ENCODE measurements around the gene ZBTB7C.
A peak's percentile ranks its signal among the peaks of the same experiment; 100 is the strongest.

The ZBTB7C gene

DNA sequence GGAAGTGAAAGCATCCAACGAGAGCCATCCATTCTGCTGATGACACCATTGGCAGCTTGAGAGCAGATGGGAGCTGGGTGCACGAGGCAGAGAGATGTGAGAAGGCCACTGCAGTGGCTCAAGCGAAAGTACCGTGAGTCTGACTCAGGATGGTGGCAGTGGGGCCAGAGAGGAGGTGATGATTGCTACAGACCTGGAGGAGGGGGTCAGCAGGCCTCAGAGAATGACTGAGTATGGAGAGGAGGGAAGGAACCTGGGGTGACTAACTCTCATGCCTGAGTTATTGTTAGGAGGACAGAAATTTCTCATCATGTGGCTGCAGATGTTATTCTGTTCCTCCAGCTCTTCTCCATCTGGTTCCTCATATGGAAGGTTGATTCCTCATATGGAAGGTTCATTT lies 8.8 kb upstream of the ZBTB7C start:
- no peak for DNase-seq

DNA sequence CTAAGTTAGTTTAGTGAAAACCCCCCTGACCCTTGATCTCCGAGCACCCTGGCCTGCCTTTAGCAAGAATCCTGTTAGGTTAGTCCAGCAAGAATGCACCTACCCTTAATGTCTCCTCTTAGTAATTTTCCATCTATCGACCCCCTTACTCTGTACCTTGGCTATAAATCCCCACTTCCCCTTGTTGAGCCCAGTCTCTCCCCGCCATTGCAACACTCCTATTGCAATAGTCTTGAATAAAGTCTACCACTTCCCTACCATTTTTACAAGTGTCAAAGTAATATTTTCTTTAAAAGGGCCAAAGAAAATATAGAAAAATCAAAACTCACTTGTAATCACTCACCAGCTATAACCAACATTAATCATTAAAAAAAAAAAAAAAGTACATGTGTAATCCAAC lies 4.2 kb upstream of the ZBTB7C start:
- DNase-seq, result no peak

DNA sequence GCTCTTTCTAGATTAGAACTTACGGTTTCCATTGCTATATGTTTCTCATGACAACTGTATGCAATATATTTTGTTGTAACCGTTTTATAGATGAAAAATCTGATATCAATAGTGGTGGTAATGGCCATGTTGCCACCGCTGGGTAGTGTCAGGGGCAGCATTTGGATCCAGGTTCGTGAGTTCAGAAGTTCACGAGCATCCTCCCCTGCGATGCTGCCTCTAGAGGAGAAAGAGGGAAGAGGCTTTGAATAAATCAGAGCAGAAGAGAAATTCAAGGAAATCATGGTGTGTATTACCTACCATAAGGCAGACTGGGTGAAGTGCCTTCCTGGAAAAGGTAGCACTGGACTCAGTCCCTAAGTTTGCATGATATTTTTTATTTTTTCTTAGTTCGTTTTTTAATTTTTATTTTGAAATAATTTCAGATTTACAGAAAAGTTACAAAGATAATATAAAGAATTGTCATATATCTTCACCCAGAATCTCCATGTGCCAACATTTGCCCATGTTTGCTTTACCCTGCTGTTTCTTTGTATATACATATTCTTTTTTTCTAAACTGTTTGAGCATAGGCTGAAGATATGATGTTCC lies 3.3 kb upstream of the ZBTB7C start:
- DNase-seq, result peak; percentile 48 to 73

DNA sequence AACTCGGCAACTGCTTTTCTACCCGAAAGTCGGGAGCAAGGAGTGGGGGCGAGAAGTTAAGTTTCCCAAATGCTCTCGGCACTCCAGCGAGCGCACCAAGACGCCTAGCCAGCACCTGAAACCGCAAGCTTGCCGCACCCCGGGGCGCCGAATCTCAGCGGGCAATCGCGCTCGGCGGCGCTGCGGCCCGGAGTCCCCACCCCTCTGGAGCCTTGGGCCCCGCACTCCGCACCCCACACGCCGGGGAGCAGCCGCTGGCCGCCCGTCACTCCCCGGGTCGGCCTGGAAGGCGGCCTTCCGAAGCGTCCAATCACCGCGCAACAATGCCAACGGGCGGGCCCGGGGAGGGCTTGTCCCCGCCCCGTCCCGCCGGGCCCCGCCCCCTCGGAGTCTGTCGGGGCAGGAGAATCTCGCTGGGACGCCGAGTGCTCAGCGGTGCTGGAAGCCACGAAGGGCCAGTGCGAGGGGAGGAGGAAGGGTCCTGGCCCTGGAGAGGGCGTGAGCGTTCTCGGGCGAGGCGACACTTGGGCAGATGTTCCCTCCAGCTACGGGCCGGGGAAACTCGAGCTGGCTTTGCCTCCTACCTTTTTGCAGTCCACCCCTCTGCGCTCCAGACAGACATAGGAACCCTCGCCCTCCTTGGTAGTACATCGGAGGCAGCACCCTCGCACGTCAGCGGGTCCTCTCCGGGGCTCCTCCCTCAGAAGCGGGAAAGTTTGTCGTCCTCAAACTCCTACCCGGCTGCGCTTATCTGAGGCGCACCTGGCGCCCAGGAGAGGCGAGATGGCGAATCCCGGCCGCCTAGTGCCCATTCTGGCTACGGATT lies 1.1 kb upstream of the ZBTB7C start:
- DNase-seq, result peak; percentile 92 to 93

DNA sequence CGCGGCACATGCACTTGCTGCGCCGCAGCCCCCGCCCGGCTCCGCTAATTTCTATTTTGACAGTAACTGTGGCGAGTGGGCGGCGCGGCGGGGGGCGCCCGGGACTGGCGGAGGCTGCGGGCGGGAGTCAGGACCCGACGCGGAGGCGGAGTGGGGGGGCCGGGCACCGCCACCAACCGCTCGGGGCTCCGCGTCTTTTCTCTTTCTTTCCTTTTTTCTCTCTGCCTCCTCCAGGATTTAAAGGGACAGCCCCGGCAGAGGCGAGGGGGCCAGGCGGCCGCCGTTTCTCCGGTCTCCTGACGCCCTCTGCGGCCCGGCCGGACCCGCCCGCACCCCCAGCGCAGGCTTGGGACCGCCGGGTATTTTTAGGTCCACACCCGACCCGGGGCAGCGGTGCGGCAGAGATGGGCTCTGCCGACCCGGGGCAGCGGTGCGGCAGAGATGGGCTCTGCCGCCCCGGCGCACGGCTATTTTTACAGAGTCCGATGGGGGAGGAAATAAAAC lies 460 bp upstream of the ZBTB7C start:
- DNase-seq, result peak in 1 of 2 experiments; percentile 35

DNA sequence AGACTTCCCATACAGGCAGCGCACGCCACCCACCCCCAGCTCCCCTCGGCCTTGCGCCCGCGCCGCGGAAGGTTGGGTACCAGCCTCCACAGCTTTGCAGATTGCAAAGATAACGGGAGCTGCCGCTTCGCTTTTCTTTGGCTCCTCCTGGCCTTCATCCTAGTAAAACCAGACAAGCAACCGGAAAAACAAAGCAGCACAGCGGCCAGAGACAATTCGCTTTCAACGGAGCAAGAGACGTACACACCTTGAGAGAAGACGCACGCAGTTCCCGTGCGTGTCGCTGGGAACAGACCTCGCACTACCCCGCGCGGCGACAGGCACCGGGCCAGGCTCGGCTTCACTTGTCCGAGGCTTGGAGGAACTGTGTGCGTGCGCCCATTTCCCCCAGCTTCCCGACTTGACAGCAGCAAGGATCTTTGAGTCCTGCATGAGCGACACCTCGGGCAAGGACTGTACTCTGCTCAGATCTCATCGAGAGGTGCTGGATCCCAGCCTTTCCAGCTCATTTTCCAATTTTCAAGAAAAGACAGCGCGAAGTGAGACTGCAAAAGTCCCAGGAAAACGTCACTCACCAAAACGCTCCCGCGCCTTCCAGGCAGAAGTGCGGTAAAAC lies 964 bp downstream of the ZBTB7C start:
- peak in 1 of 2 experiments; percentile 28 for DNase-seq

DNA sequence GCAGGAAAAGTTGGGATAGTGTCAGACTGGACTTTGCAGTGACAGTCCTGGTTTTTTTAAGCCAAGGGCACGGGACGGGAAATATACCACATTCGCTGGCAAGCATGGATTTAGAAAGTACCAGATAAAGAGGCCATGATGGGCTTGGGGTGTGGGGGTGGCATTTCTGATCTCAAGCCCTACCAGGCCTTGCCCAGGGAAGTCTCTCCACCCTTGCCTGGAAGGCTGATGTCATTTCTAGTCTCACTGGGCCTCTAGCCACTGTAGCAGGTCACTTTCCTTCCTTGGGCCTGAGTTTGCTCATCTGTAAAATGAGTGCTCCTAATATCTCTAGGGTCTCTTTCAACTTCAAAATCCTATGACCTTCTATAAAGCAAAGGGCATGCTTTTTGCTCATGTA lies 1.8 kb downstream of the ZBTB7C start:
- DNase-seq, result no peak

DNA sequence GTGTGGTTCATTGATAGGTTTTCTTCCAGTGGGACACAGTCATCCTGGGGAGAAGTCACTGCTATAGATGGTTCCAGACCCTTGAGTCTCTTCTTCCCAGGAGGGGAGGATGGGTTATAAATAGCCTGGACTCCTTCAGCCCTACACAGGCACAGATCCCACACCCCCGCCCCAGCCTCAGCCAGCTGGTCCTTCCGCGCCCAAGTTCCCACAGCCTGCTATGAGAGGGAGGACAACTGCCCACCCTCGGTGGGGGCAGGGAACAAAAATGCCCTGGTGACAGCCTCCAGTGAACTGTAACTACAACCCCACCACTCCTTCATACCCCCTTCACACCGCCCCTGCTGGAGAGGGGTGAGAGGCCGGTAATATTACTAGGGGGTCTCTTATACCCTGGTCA lies 3.2 kb downstream of the ZBTB7C start:
- DNase-seq, result no peak

DNA sequence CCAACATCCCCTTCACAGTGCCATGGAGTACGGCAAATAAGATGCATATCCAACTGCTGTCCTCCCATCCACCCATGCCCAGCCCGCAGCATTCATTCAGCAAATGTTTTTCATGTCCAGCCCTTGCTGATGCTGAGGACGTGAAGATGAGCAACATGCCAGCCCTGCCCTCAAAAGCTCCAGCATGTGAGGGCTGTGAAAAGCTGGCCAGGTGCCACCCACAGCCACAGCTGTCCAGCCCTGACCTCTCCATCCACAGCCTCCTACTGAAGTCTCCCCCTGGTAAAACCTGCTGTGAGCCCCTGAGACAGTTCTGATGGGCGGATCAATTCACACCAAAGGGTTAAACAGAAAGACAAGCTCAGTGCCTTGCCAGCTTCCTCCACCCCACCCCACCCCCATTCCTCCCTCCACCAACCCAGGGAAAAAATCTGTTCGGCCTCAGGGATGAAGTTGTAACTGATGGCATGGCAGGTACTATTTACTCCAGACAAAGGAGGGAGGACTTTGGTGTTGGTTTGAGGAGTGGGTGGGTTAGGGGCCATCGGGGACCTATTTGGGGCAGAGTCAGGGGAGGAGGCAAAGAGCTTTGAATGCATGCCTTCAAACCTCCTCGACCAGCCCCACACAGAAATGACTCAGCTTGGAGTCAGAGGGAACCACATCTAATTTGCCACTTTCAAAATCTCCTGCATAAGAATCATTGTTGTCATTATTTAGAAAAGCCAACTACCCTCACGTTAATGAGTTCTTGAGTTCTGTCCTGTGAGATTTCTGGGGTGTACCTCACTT lies 4.3 kb downstream of the ZBTB7C start:
- peak in 1 of 2 experiments; percentile 35 for DNase-seq

DNA sequence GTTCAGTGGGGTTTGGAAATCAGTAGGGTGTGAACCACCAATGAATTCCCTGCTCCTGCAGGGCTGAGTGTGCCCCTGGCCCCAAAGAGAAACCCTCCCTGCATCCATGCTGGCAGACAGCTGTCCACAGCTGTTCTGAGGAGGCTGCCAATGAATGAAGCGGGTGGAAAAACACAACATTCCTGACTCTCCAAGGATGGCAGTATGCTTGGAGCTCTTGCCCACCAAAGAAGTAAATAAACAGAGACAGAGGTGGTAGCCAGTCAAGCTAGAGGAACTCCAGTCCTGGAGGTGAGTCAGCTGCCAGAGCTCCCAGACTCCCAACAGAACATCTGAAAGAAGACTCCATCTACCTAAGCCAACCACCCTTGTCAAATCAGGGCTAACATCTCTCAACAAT lies 6.2 kb downstream of the ZBTB7C start:
- DNase-seq, result no peak

DNA sequence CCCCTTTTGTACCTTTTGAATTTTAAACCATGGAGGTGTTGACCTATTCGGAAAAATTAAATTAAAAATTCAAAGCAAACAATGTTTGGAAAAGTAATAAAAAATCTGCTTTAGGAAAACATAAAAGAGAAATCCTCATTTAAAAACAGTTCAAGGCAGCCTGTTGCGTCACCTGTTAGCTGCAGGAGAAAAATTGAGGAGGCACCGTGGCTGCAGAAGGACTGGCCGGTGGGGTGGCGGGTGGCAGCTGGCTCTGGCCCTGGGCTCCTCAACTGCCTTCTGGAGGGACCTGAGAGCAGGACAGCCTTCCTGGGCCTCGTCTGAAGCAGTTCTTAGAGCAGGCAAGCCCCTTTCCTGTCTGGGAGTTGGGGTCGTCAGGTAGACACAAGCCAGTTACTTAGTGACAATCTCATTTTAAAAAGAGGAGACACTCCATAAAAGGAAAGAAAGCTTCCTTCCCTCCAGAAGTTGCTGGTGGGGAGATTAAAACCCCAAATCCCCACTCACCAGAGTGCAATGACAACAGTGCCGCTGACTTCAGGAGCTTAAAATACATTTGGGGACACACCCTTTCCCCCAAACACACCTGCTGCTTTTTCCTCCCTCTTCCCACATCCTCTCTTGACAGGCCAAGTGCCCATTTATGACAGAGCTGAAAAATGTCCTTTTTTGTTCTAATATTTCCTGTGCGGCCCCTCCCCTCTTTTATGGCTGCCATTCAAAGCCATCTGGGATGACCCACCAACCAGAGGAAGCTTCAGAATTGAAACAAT lies 9.7 kb downstream of the ZBTB7C start:
- no peak for DNase-seq

DNA sequence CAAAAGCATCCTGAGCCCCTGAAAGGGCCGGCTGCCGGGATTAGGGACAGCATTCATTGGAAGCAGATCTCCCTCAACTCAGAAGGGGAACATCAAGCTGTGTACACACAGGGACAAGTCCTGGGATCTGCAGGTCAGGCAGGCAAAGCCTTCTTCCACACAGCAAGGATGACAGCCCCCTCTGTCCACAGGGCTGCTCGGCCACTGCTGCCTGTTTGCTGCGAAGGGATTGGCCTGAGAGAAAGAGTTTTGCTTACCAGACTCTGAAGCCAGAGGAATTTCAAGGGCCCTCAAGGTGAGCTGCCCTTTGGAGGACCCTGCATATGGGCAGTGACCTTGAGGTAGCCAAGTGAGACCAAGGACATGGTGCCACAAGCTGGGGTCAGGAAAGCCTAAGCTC lies 11.1 kb downstream of the ZBTB7C start:
- no peak for DNase-seq

DNA sequence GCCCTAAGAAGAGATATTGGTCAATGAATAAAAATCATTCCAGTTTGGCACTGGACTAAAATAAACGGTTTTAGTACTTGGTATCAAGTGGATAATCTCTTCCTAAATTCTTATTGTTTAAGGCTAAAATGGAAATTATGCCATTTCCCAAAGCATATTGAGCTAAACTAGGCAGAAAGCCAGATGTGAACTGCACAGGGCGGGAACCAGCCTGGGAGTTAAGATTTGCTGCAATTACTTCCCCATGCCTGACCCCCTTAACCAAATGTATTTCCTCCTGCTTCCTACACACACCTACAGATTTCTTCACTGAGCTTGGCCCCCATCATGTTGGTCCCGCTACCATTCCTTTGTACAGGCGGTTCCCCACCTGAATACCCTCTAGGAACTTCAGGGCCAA lies 12.2 kb downstream of the ZBTB7C start:
- no peak for DNase-seq

DNA sequence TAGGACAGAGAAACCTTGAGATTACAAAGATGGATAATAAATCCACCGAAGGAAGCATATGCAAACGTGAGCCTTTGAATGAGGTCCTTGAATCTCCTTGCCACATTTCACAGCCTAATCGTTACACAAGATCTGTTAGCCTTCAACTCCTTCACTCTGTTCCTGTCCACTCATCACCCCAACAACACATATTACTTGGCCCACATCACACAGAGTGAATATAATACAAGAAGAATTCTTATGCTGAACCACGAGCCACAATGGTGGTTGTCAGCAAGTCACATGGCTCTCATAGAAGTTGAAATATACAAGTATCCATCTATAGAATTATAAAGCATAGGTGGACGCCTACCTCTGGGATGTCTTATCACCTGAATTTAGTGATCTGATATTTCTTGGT lies 12.6 kb downstream of the ZBTB7C start:
- no peak for DNase-seq

DNA sequence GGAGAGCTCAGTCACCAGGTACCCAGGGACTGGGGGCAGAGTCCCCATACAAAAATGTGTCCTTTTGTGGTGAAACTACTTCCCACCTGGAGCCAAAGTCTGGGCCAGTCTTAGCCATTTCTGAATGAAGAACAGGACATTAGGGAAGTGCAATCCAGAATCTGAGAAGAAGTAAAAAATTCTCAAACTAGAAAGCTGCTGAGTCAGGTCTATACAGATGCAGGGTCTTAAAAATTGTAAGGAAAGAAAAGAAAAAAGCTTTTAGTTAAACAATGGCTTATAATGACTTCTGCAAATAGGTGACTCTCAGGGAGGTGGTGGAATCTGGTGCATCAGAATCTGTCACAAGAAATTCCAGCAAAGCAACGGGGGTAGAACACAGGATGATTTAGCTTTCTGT lies 13.5 kb downstream of the ZBTB7C start:
- no peak for DNase-seq

DNA sequence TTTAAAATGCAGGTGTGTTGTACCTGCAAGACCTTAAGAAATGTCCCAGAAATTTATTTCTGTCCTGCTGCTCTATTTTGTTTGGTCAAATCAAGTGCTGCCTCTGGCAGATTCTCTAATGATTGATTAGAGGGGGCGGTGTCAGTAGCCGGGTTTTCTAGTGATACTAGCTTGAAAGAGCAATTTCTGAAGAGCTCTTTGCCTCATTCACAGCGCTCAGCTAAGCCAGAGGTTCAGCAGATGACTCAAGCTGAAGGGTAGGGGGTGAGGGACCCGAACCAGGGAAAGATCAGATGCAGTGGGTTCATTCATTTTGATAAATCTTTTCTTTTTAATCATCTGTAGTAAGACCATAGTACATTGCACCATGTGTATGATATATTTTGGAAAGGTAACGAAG lies 15.0 kb downstream of the ZBTB7C start:
- DNase-seq, result no peak

DNA sequence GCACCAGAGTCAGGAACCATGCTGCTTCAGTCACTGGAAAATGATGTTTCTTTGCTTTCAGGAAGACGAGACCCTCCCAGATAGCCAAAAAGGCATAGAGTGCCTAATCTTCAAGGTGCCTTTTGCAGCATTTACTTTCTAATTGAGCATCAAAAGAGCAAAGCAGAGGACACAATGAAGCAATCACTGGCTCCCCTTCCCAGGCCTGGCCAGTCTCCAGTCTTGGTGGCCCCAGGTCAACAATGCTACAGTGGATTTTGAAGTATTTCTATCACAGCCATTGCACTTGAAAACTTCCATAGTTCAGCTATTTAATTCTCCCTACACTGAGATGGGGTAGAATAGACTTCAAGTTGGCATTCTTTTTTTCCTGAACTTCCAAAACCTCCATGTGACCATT lies 15.4 kb downstream of the ZBTB7C start:
- no peak for DNase-seq

DNA sequence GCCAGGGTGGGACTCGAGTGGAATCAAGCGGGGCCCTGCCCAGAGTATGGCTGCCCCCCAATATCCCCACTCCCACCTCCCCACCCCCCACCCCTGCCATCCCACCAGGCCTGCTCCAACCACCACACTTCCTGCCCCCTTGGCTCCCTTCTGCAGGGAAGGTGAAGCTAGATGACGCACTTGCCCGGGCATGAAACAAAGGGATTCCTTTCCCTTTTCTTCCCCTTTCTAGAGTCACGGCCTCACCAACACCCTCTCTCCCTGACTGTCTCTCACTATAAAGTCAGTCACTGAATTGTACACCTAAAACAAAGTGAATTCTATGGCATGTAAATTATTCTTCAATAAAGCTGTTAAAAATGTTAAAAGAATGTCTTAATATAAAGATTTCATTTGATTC lies 16.0 kb downstream of the ZBTB7C start:
- no peak for DNase-seq

DNA sequence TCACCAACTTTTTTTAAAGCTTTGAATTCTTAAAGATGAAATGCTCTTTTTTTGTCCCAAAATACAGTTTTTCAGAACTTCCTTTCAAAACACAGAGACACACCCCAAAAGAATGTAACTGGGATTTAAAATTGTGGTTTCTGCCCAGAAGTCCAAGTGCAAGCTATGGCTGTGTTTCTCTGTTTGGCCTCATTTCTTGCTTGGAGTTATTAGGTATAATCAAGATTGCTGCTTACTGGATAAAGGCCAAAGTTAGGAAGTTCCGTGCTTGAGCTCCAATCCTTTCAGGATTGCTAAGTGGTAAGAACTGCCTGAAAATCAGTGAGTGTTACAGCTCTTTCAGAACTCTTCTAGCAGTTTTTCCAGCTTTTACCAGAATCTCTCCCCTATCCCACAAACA lies 16.9 kb downstream of the ZBTB7C start:
- no peak for DNase-seq

DNA sequence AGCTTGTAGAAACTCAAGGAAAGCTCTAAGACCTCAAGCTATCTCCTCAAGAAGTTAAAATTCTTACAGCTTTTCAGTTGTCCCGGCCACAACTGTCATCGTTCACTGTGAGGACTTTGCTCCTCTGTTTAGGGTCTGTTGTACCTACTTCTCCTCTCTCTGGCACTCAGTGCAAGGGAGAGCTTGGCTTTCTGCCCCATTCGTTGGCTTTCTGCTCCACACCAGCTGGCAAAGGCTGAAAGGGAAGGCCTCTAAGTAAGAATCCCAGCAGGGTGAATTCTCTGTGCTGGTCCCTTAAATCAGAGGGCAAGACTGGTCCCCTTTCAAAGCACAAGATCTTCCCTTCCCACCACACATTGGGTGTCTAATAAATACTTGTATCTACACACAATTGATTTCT lies 17.3 kb downstream of the ZBTB7C start:
- no peak for DNase-seq

DNA sequence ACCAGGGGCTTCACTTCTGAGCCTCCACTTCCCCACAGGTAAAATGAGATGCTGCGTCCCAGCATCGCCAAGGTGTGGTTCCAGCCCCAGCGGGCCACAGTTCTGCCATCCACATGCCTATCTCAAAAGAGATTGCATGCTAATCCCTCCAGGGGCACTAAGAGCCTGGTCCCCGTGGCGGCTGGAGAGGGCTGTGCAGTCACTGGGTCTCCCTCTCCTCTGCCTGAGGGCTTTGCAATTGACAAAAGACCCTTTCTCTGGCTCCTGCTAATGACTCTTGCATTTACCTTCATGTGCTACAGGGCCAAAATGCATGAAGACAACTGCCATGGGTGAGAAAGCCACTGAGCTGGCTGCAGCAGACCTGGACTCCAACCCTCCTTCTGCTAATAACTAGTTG lies 18.5 kb downstream of the ZBTB7C start:
- no peak for DNase-seq

DNA sequence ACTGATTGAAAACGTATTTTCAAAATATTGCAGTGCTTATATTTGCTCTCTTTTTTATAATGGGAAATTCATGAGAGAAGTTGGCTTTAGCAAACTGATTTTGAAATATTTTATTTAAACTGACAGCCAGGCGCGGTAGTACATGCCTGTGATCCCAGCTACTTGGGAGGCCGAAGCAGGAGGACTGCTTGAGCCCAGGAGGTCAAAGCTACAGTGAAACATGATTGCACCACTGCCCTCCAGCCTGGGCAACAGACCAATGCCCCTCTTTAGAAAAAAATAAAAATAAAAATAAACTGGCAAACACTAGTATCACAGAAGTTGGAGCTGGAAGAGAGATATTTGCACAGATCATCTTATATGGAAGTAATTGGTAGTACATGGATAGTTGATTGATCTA lies 20.7 kb downstream of the ZBTB7C start:
- DNase-seq, result no peak

DNA sequence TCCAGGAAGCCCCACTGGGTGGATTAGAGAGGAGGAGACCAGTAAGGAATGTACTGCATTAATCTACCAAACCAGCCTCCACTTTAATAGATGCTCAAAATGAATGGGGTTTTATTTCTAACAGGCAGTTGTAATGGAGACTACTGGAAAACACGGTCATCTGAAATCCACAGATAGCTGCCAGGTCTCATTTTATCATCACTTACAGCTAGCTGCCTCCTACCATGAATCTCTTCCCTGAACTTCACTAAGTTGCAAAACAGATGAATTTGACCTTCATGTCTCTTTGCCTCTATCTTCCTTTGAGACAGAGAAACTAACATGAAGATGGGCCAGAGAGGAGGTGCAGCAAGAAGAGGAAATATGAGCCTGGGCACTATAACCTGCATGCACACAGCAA lies 21.9 kb downstream of the ZBTB7C start:
- no peak for DNase-seq

Measured in SHP77 (cell line).